IMR-90 (cell line): ENCODE data around the gene RELL1. TPM values are rescaled to one million over a fixed set of nuclear protein-coding genes. Genes with fewer than 3 reads are reported as not detected.

Source experiments
- ATAC-seq: fragments of 200-7000 bp; cut with Tn5 transposase; 2 replicates; pipeline ENCODE4 v1.9.1; 2020; ENCODE audit warnings: low read depth, mild to moderate bottlenecking, moderate library complexity
- BruUV-seq: library from RNA; stranded (reverse); fragments of 400-500 nt; replicated peaks from 2 replicates; lab custom pipeline; 2021; lab: Mats Ljungman, UMichigan
- CTCF ChIA-PET: fragments of 300-600 bp; formaldehyde crosslinking; extraction: SDS; loops from one replicate; lab custom pipeline; 2021; ENCODE audit warnings: antibody characterized with exemption; lab: Yijun Ruan, JAX
- POLR2A ChIA-PET: fragments of 300-600 bp; sonication (Branson Sonifier 250); formaldehyde crosslinking; loops from one replicate; lab custom pipeline; 2022; ENCODE audit warnings: antibody characterized with exemption; ENCODE audit not compliant: unreplicated experiment; lab: Charles Lee
- DNase-seq: peaks from one replicate; pipeline ENCODE4 v3.0.0; 2013
- H2AFZ ChIP-seq: replicated peaks from 2 replicates; pipeline ENCODE3; 2013; ENCODE audit warnings: low read length, mild to moderate bottlenecking; ENCODE audit not compliant: poor library complexity
- H2AK5ac ChIP-seq: 2 replicates; pipeline ENCODE4 v1.6.1; 2013; ENCODE audit warnings: low read depth, low read length, inconsistent platforms
- H2AK9ac ChIP-seq: replicated peaks from 2 replicates; pipeline ENCODE3; 2013; ENCODE audit warnings: mild to moderate bottlenecking, low read depth, low read length, moderate library complexity; ENCODE audit not compliant: poor library complexity
- H2BK120ac ChIP-seq: 2 replicates; pipeline ENCODE4 v1.6.1; 2013; ENCODE audit warnings: low read depth, low read length, inconsistent platforms
- H2BK15ac ChIP-seq: 3 replicates; pipeline ENCODE4 v1.6.1; 2013; ENCODE audit warnings: low read depth, low read length, inconsistent platforms
- H2BK20ac ChIP-seq: 2 replicates; pipeline ENCODE4 v1.6.1; 2013; ENCODE audit warnings: low read depth, mild to moderate bottlenecking, inconsistent platforms, low read length, moderate library complexity
- H2BK5ac ChIP-seq: 2 replicates; pipeline ENCODE4 v1.6.1; 2013; ENCODE audit warnings: mild to moderate bottlenecking, low read depth, low read length, inconsistent platforms; ENCODE audit not compliant: poor library complexity, severe bottlenecking
- H3K14ac ChIP-seq: replicated peaks from 2 replicates; pipeline ENCODE4 v1.6.1; 2013; ENCODE audit warnings: low read depth, low read length, inconsistent platforms
- H3K18ac ChIP-seq: 2 replicates; pipeline ENCODE4 v1.6.1; 2013; ENCODE audit warnings: low read depth, low read length, control low read depth
- H3K23ac ChIP-seq: 2 replicates; pipeline ENCODE4 v1.6.1; 2013; ENCODE audit warnings: low read depth, low read length, inconsistent platforms
- H3K27ac ChIP-seq: 2 replicates; pipeline ENCODE4 v1.5.1; 2013; ENCODE audit warnings: mild to moderate bottlenecking, control low read depth, low read length; ENCODE audit not compliant: insufficient read depth
- H3K27me3 ChIP-seq: 2 replicates; pipeline ENCODE4 v1.6.1; 2013; ENCODE audit warnings: low read length; ENCODE audit not compliant: control insufficient read depth, insufficient read depth
- H3K36me3 ChIP-seq: 2 replicates; pipeline ENCODE4 v1.6.1; 2013; ENCODE audit warnings: low read length, mixed read lengths; ENCODE audit not compliant: control insufficient read depth, insufficient read depth
- H3K4ac ChIP-seq: 2 replicates; pipeline ENCODE4 v1.6.1; 2013; ENCODE audit warnings: low read depth, low read length, inconsistent platforms
- H3K4me1 ChIP-seq: 2 replicates; pipeline ENCODE4 v1.6.1; 2013; ENCODE audit warnings: low read length, mixed read lengths; ENCODE audit not compliant: control insufficient read depth, insufficient read depth
- H3K4me2 ChIP-seq: 2 replicates; pipeline ENCODE4 v1.6.1; 2013; ENCODE audit warnings: low read depth, mild to moderate bottlenecking, control low read depth, low read length, moderate library complexity
- H3K4me3 ChIP-seq: 2 replicates; pipeline ENCODE4 v1.5.1; 2013; ENCODE audit warnings: low read depth, mild to moderate bottlenecking, control low read depth, low read length, moderate library complexity; ENCODE audit not compliant: insufficient read depth
- H3K56ac ChIP-seq: 2 replicates; pipeline ENCODE4 v1.6.1; 2013; ENCODE audit warnings: low read length, inconsistent platforms; ENCODE audit not compliant: insufficient read depth; ENCODE audit errors: extremely low read depth
- H3K79me1 ChIP-seq, 2 experiments: 2 replicates each; pipeline ENCODE4 v1.6.1; 2013; ENCODE audit warnings: low read length in 2 of 2, inconsistent platforms in 1 of 2, low read depth in 1 of 2
- H3K9ac ChIP-seq: 2 replicates; pipeline ENCODE4 v1.6.1; 2013; ENCODE audit warnings: low read depth, low read length, control low read depth
- H3K9me1 ChIP-seq: 2 replicates; pipeline ENCODE4 v1.6.1; 2013; ENCODE audit warnings: low read length, inconsistent platforms; ENCODE audit not compliant: insufficient read depth
- H3K9me3 ChIP-seq: 2 replicates; pipeline ENCODE4 v1.6.1; 2013; ENCODE audit warnings: low read length; ENCODE audit not compliant: control insufficient read depth, insufficient read depth
- H4K20me1 ChIP-seq: 2 replicates; pipeline ENCODE4 v1.6.1; 2013; ENCODE audit warnings: low read length, inconsistent platforms; ENCODE audit not compliant: insufficient read depth
- H4K5ac ChIP-seq: 2 replicates; pipeline ENCODE4 v1.6.1; 2013; ENCODE audit warnings: mild to moderate bottlenecking, low read depth, low read length, control low read depth
- H4K8ac ChIP-seq, 2 experiments: 2 replicates each; pipeline ENCODE4 v1.6.1; 2013; ENCODE audit warnings: low read depth in 2 of 2, low read length in 2 of 2, control low read depth in 1 of 2, inconsistent platforms in 1 of 2
- H4K91ac ChIP-seq: 2 replicates; pipeline ENCODE4 v1.6.1; 2013; ENCODE audit warnings: low read depth, low read length, inconsistent platforms; ENCODE audit not compliant: insufficient read depth
- CEBPB ChIP-seq: IDR thresholded peaks from 2 replicates; pipeline ENCODE4 v1.6.1; 2012; ENCODE audit warnings: low read depth, low read length, improper control_type of control experiment
- CTCF ChIP-seq: conservative IDR thresholded peaks from 2 replicates; pipeline ENCODE4 v1.5.1; 2012; ENCODE audit warnings: mild to moderate bottlenecking, low read depth, low read length, improper control_type of control experiment
- MXI1 ChIP-seq: IDR thresholded peaks from 2 replicates; pipeline ENCODE4 v1.6.1; 2012; ENCODE audit warnings: low read depth, mild to moderate bottlenecking, low read length, moderate library complexity, borderline replicate concordance
- POLR2A ChIP-seq: IDR thresholded peaks from 2 replicates; pipeline ENCODE4 v1.6.1; 2012; ENCODE audit warnings: mild to moderate bottlenecking, low read depth, low read length
- RCOR1 ChIP-seq: IDR thresholded peaks from 2 replicates; pipeline ENCODE4 v1.6.1; 2012; ENCODE audit warnings: mild to moderate bottlenecking, low read length, improper control_type of control experiment; ENCODE audit not compliant: insufficient replicate concordance
- WGBS, 2 experiments: methylation state at CpG; one replicate each; pipeline versions ENCODE4 v1.1.5 to v1.1.7; 2013; ENCODE audit warnings: missing lambda C conversion rate in 2 of 2; ENCODE audit not compliant: insufficient read length in 1 of 2; ENCODE audit errors: extremely low coverage in 2 of 2; 5-methylcytosine and 5-hydroxymethylcytosine counted together
- dilution Hi-C: fragments of 300-500 bp; cut with HindIII; formaldehyde crosslinking; loops from one replicate; pipeline ENCODE4 v1.14.3; 2018; ENCODE audit warnings: low sequenced_read_pairs; ENCODE audit not compliant: unreplicated experiment
- in situ Hi-C: fragments of 300-500 bp; cut with MboI; formaldehyde crosslinking; loops from 3 replicates; pipeline ENCODE4 v1.14.3; 2019; ENCODE audit warnings: low sequenced_read_pairs, inconsistent platforms, mixed read lengths
- intact Hi-C: fragments of 100-400 bp; cut with micrococcal nuclease; formaldehyde crosslinking; loops from 2 replicates; pipeline ENCODE4 v1.10.0; 2022
- polyA plus RNA-seq, 3 experiments: library from polyadenylated mRNA; depleted of rRNA; stranded (reverse); fragments of >200 nt; gene quantifications; 2 replicates each; pipeline ENCODE4 v1.2.3, GENCODE V29; 2012; ENCODE audit warnings: low replicate concordance in 1 of 3
- total RNA-seq: library from RNA; depleted of rRNA; stranded (reverse); fragments of >200 nt; gene quantifications from 2 replicates; pipeline ENCODE4 v1.2.3, GENCODE V29; 2012

RELL1 gene
- total and polyA plus RNA-seq, 2 of the 4 experiments (the other 2 are of a cell fraction) = 6.8 to 39.6 TPM

GRCh38 chr4:37588150-37588549, 98.0 kb downstream of the RELL1 start:
- H3K36me3 ChIP-seq = no peaks in the 10 kb centered on the region
- H4K8ac ChIP-seq = no peak overlapping the region
- H3K4me1 ChIP-seq = no peaks in the 10 kb centered on the region
- no peak overlapping the region for H3K23ac ChIP-seq
- no peaks in the 10 kb centered on the region for H3K79me1 ChIP-seq
- ATAC-seq (no peak), DNase-seq (no peak)
- H2AFZ ChIP-seq = no peak overlapping the region
- no peaks in the 10 kb centered on the region for H4K20me1 ChIP-seq
- H2BK120ac ChIP-seq = no peak overlapping the region
- dilution Hi-C loops = no loop called here
- H3K56ac ChIP-seq = no peak overlapping the region
- no peak overlapping the region for H3K18ac ChIP-seq
- no peak for TF ChIP-seq POLR2A
- TF ChIP-seq RCOR1 = no peak
- TF ChIP-seq CEBPB = no peak
- TF ChIP-seq CTCF = no peak
- TF ChIP-seq MXI1 = no peak
- no peak overlapping the region for H4K91ac ChIP-seq
- CTCF ChIA-PET = no interaction called here
- no peaks in the 10 kb centered on the region for H3K9me3 ChIP-seq
- H3K4ac ChIP-seq = no peak overlapping the region
- H2BK15ac ChIP-seq = no peak overlapping the region
- H2AK5ac ChIP-seq = no peak overlapping the region
- no peak overlapping the region for H3K27ac ChIP-seq
- BruUV-seq = no TSS peak
- no peak overlapping the region for H2AK9ac ChIP-seq
- no peak overlapping the region for H3K4me2 ChIP-seq
- POLR2A ChIA-PET = no interaction called here
- no peak overlapping the region for H2BK5ac ChIP-seq
- no peak overlapping the region for H3K14ac ChIP-seq
- no peaks in the 10 kb centered on the region for H3K9me1 ChIP-seq
- no peak overlapping the region for H3K4me3 ChIP-seq
- no peak overlapping the region for H2BK20ac ChIP-seq
- intact Hi-C loops = no loop called here
- in situ Hi-C loops = no loop called here
- peaks cover 3% of the 10 kb centered on the region; the same call in 1 of the 2 replicates for H3K27me3 ChIP-seq
- 100% methylated on average over 1 of the region's 9 CpGs; no CpG with 5 or more reads in 1 of the 2 experiments for WGBS, 2 experiments
- no peak overlapping the region for H4K5ac ChIP-seq
- no peak overlapping the region for H3K9ac ChIP-seq
